ENCODE data around the gene IL36B. TPM values are rescaled to one million over a fixed set of nuclear protein-coding genes. Genes with fewer than 3 reads are reported as not detected.

Gene IL36B
- total RNA-seq, 1 experiment from 2014 or later, result not detected

DNA sequence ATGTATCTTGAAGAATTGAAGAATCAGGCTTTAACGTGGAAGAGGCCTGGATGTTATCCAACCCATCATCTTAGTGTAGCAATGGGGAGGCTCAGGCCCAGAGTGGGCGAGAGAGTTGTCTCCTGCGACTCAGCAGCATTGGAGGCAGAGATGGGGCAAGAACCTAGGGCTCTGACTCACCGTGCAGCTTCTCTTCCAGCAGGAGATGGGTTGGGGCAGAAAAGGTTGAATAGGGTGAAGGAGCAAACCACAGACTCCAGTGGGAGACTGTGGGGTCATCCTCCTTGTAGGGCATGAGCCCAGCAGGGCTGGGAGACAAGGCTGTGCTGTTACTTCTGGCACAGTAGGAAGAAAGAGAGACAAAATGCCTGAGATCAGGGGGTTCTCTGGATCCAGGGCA is 7.7 kb upstream of the IL36B start:
- no peak overlapping the region for H3K27ac Mint-ChIP-seq (ENCODE audit: unreplicated experiment)
- TF ChIP-seq, protein P1, sequence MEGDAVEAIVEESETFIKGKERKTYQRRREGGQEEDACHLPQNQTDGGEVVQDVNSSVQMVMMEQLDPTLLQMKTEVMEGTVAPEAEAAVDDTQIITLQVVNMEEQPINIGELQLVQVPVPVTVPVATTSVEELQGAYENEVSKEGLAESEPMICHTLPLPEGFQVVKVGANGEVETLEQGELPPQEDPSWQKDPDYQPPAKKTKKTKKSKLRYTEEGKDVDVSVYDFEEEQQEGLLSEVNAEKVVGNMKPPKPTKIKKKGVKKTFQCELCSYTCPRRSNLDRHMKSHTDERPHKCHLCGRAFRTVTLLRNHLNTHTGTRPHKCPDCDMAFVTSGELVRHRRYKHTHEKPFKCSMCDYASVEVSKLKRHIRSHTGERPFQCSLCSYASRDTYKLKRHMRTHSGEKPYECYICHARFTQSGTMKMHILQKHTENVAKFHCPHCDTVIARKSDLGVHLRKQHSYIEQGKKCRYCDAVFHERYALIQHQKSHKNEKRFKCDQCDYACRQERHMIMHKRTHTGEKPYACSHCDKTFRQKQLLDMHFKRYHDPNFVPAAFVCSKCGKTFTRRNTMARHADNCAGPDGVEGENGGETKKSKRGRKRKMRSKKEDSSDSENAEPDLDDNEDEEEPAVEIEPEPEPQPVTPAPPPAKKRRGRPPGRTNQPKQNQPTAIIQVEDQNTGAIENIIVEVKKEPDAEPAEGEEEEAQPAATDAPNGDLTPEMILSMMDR (IDR thresholded peaks at IDR 0.05; ENCODE audit: unreplicated experiment), result no peak
- H3K27me3 Mint-ChIP-seq (ENCODE audit: unreplicated experiment), result no peaks in the 10 kb centered on the region
- intact Hi-C loops (cut with micrococcal nuclease; ENCODE audit: unreplicated experiment), result no loop called here
- no TSS peak for BruUV-seq (replicated peaks)
- no peak for DNase-seq
- H3K36me3 Mint-ChIP-seq (ENCODE audit: insufficient read depth, unreplicated experiment), result no peaks in the 10 kb centered on the region
- peaks cover 12% of the 10 kb centered on the region for H3K4me1 Mint-ChIP-seq (ENCODE audit: low read depth, unreplicated experiment)
- H3K4me3 Mint-ChIP-seq (ENCODE audit: low read depth, unreplicated experiment), result no peak overlapping the region
- CTCF ChIA-PET, result no interaction called here
- H3K9me3 Mint-ChIP-seq (ENCODE audit: low read depth, unreplicated experiment), result peaks cover 10% of the 10 kb centered on the region

DNA sequence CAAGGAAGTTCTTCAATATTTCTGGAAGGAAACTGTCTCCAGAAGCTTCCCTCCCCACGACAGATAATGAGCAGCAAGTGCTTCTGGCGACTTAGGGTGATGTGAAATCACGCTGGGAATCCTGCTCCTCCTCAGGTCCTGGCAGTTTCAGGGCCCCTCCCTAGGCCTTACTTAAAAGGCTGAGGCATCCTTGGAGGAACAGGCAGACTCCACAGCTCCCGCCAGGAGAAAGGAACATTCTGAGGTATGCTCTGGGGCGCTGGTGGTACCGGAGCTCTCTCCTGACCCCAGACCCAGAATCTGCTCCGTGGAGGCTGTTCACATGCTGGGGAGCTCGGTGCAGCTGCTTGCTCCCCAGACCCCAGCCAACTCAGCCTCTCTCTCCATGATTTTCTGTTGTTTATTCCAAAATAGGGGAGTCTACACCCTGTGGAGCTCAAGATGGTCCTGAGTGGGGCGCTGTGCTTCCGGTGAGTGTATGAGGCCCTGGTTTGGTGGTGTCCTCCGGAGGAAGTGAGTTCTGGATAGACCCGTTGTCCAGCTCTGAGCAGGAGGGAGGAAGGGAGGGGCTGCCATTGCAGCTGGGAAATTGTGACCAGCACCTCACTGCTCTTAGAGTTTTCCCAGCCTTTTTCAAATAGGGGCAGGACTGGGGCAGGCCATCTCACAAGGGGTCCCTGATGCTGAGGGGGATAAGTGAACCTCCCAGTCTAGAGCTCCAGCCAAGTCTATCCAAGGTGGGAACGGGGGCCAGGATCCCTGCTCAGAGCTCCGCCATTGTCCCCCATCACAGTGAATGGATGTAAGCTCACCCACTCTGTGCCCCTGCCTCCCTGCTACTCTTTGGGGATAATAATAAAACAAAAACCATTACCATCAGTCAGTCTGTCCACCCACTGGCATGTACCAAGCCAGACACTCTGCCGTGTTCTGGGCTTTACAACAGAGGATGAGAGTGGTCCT is 6.6 kb upstream of the IL36B start, which contains the start of gene IL36RN:
Gene IL36RN, plus strand, starts transcription at position 201 of the 963 bp plus-strand sequence. Its CDS starts 241 bp downstream, at position 442.
- BruUV-seq (replicated peaks), result no TSS peak
- Mint-ChIP-seq H3K27ac (ENCODE audit: unreplicated experiment) (peak within 1 kb of the TSS; percentile 26), H3K4me3 (ENCODE audit: low read depth, unreplicated experiment) (no peak within 1 kb of the TSS), H3K36me3 (ENCODE audit: insufficient read depth, unreplicated experiment) (no peaks in the 10 kb centered on the region), H3K9me3 (ENCODE audit: low read depth, unreplicated experiment) (peaks cover 8% of the 10 kb centered on the region), H3K4me1 (ENCODE audit: low read depth, unreplicated experiment) (peaks cover 12% of the 10 kb centered on the region), H3K27me3 (ENCODE audit: unreplicated experiment) (no peaks in the 10 kb centered on the region)
- no peak for DNase-seq
- TF ChIP-seq, protein P1 (IDR thresholded peaks at IDR 0.05; ENCODE audit: unreplicated experiment), result no peak
- CTCF ChIA-PET, result interaction anchor here (0.8 kb wide), 1 partner anchor 165 kb away, joined by 3 read pairs; no protein-coding TSS in a partner anchor
- intact Hi-C loops (cut with micrococcal nuclease; ENCODE audit: unreplicated experiment), result no loop called here

DNA sequence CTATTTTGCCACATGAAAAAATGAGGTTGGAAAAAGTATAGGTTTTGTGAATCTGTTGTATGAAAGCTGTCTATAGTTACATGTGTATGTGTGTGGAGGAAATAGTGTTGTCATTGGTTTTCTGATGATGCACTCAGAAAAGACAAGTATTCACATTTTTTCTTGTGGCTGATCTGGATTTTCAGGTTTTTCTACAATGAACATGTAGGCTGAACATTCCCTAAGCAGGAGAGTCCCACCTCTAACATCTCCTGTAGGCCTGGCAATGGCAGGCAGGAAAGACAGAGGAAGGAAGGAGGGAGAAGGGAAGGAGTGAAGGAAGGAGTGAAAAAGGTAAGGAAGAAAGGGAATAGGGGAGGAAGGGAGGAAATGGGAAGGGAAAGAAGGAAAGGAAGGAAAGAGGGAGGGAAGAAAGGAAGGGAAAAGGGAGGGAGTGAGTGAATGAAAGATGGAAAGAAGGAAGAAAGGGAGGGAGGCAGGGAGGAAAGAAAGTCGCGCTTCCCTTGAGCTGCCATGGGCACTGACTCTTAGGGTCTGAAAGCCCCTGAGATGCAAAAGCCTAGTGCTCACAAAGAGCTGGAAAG is 5.8 kb upstream of the IL36B start:
- TF ChIP-seq, protein P1 (IDR thresholded peaks at IDR 0.05; ENCODE audit: unreplicated experiment), result no peak
- Mint-ChIP-seq H3K4me1 (ENCODE audit: low read depth, unreplicated experiment) (peaks cover 17% of the 10 kb centered on the region), H3K27me3 (ENCODE audit: unreplicated experiment) (no peaks in the 10 kb centered on the region), H3K27ac (ENCODE audit: unreplicated experiment) (peak overlapping the region; percentile 26), H3K4me3 (ENCODE audit: low read depth, unreplicated experiment) (no peak overlapping the region), H3K36me3 (ENCODE audit: insufficient read depth, unreplicated experiment) (no peaks in the 10 kb centered on the region), H3K9me3 (ENCODE audit: low read depth, unreplicated experiment) (peaks cover 11% of the 10 kb centered on the region)
- no peak for DNase-seq
- CTCF ChIA-PET, result interaction anchor here (0.8 kb wide), 1 partner anchor 164 kb away, joined by 3 read pairs; no protein-coding TSS in a partner anchor
- BruUV-seq (replicated peaks), result no TSS peak
- intact Hi-C loops (cut with micrococcal nuclease; ENCODE audit: unreplicated experiment), result no loop called here

DNA sequence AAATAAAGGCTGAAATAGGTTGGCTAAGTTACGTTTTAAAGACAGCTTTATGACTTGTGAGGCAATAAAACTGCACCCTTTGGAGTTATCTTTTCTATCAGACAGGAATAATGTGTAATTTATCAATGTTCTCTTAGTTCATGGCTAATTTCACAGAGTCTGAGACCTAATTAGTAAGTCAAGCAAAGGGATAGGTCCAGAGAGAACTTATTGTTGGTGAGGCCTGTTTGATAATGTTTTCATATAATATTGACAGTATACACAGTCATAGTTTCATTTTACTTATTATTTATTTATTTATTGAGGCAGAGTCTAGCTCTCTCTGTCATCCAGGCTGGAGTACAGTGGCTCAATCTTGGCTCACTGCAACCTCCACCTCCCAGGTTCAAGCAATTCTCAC is 4.5 kb upstream of the IL36B start:
- no peak overlapping the region for H3K4me3 Mint-ChIP-seq (ENCODE audit: low read depth, unreplicated experiment)
- H3K27ac Mint-ChIP-seq (ENCODE audit: unreplicated experiment), result no peak overlapping the region
- CTCF ChIA-PET, result interaction anchor here (0.6 kb wide), 1 partner anchor 11 kb away, joined by 4 read pairs; no protein-coding TSS in a partner anchor
- H3K4me1 Mint-ChIP-seq (ENCODE audit: low read depth, unreplicated experiment), result peaks cover 23% of the 10 kb centered on the region
- no TSS peak for BruUV-seq (replicated peaks)
- TF ChIP-seq, protein P1 (IDR thresholded peaks at IDR 0.05; ENCODE audit: unreplicated experiment), result no peak
- no peaks in the 10 kb centered on the region for H3K27me3 Mint-ChIP-seq (ENCODE audit: unreplicated experiment)
- DNase-seq, result no peak
- intact Hi-C loops (cut with micrococcal nuclease; ENCODE audit: unreplicated experiment), result no loop called here
- H3K36me3 Mint-ChIP-seq (ENCODE audit: insufficient read depth, unreplicated experiment), result no peaks in the 10 kb centered on the region
- peaks cover 11% of the 10 kb centered on the region for H3K9me3 Mint-ChIP-seq (ENCODE audit: low read depth, unreplicated experiment)
